Measurements from ENCODE around the gene MDN1. TPM values are rescaled to one million over a fixed set of nuclear protein-coding genes. Genes with fewer than 3 reads are reported as not detected.

The MDN1 gene
- total RNA-seq, 4 donors from 2014 or later, result 7.1 to 46.5 (median 34.5) TPM

- Histone ChIP-seq H3K36me3 (no peaks in the 10 kb centered on the region), H3K4me1 (no peaks in the 10 kb centered on the region), H3K4me3 (no peak overlapping the region), H3K27me3 (no peaks in the 10 kb centered on the region), H3K9me3 (no peaks in the 10 kb centered on the region), H3K27ac (no peak overlapping the region)
- TF ChIP-seq CTCF (IDR thresholded peaks at IDR 0.05), result no peak
- TF ChIP-seq POLR2A (IDR thresholded peaks at IDR 0.05), result no peak
- intact Hi-C loops (cut with DNase I; ENCODE audit: low total_unique reads), result no loop called here
- DNase-seq, result no peak
These were observed 128.7 kb downstream of the MDN1 start for GRCh38 chr6:89690944-89691324.

- Histone ChIP-seq H3K9me3 (no peaks in the 10 kb centered on the region), H3K27me3 (no peaks in the 10 kb centered on the region), H3K27ac (no peak overlapping the region), H3K4me1 (no peaks in the 10 kb centered on the region), H3K4me3 (no peak overlapping the region), H3K36me3 (no peaks in the 10 kb centered on the region)
- TF ChIP-seq POLR2A (IDR thresholded peaks at IDR 0.05) (no peak), CTCF (IDR thresholded peaks at IDR 0.05) (no peak)
- intact Hi-C loops (cut with DNase I; ENCODE audit: low total_unique reads), result no loop called here
- DNase-seq, result no peak
These were observed 129.9 kb downstream of the MDN1 start for GRCh38 chr6:89689732-89690131.

- TF ChIP-seq POLR2A (IDR thresholded peaks at IDR 0.05) (no peak), CTCF (IDR thresholded peaks at IDR 0.05) (no peak)
- H3K27ac ChIP-seq, result no peak overlapping the region
- no peak overlapping the region for H3K4me3 ChIP-seq
- H3K9me3 ChIP-seq, result no peaks in the 10 kb centered on the region
- H3K4me1 ChIP-seq, result no peaks in the 10 kb centered on the region
- no peaks in the 10 kb centered on the region for H3K27me3 ChIP-seq
- no peak for DNase-seq
- intact Hi-C loops (cut with DNase I; ENCODE audit: low total_unique reads), result no loop called here
- no peaks in the 10 kb centered on the region for H3K36me3 ChIP-seq
These were observed 131.3 kb downstream of the MDN1 start for GRCh38 chr6:89688328-89688727.

GRCh38 chr6:89685311-89685710, 134.3 kb downstream of the MDN1 start:
- intact Hi-C loops (cut with DNase I; ENCODE audit: low total_unique reads), result no loop called here
- no peaks in the 10 kb centered on the region for H3K4me1 ChIP-seq
- H3K27me3 ChIP-seq, result no peaks in the 10 kb centered on the region
- no peak overlapping the region for H3K27ac ChIP-seq
- DNase-seq, result no peak
- TF ChIP-seq POLR2A (IDR thresholded peaks at IDR 0.05), result no peak
- TF ChIP-seq CTCF (IDR thresholded peaks at IDR 0.05), result no peak
- H3K36me3 ChIP-seq, result no peaks in the 10 kb centered on the region
- H3K9me3 ChIP-seq, result no peaks in the 10 kb centered on the region
- H3K4me3 ChIP-seq, result no peak overlapping the region

GRCh38 chr6:89682991-89683390, 136.6 kb downstream of the MDN1 start:
- Histone ChIP-seq H3K27me3 (no peaks in the 10 kb centered on the region), H3K9me3 (no peaks in the 10 kb centered on the region), H3K36me3 (no peaks in the 10 kb centered on the region), H3K4me3 (no peak overlapping the region), H3K4me1 (no peaks in the 10 kb centered on the region), H3K27ac (no peak overlapping the region)
- intact Hi-C loops (cut with DNase I; ENCODE audit: low total_unique reads), result no loop called here
- TF ChIP-seq CTCF (IDR thresholded peaks at IDR 0.05) (no peak), POLR2A (IDR thresholded peaks at IDR 0.05) (no peak)
- DNase-seq, result no peak

Data from uterus (tissue), 4 donors.